ENCODE measurements around the gene LCA5.
"Not testable (repeated sequence)": the region's sequence is repeated elsewhere in the genome, so short reads cannot be mapped to it uniquely, and the experiment has no call there.

Gene LCA5

GRCh38 chr6:79455446-79455845 is 81.8 kb downstream of the LCA5 start:
- no peak for DNase-seq (ENCODE audit: insufficient read length)
- TF ChIP-seq POLR2AphosphoS5 (IDR thresholded peaks at IDR 0.05; ENCODE audit: low read depth, low read length), result no peak
- no peak for TF ChIP-seq POLR2A (IDR thresholded peaks at IDR 0.05; ENCODE audit: low read depth, low read length)
- TF ChIP-seq TAF1 (IDR thresholded peaks at IDR 0.05; ENCODE audit: borderline replicate concordance, low read depth, low read length), result no peak
- FAIRE-seq, result no peak

- TF ChIP-seq POLR2AphosphoS5 (IDR thresholded peaks at IDR 0.05; ENCODE audit: low read depth, low read length), result no peak
- TF ChIP-seq TAF1 (IDR thresholded peaks at IDR 0.05; ENCODE audit: borderline replicate concordance, low read depth, low read length), result no peak
- no peak for TF ChIP-seq POLR2A (IDR thresholded peaks at IDR 0.05; ENCODE audit: low read depth, low read length)
- DNase-seq (ENCODE audit: insufficient read length) (no peak), FAIRE-seq (no peak)
Observed at GRCh38 chr6:79453558-79454042, 83.6 kb downstream of the LCA5 start.

- TF ChIP-seq TAF1 (IDR thresholded peaks at IDR 0.05; ENCODE audit: borderline replicate concordance, low read depth, low read length), result no peak
- TF ChIP-seq POLR2A (IDR thresholded peaks at IDR 0.05; ENCODE audit: low read depth, low read length), result no peak
- no peak for TF ChIP-seq POLR2AphosphoS5 (IDR thresholded peaks at IDR 0.05; ENCODE audit: low read depth, low read length)
- FAIRE-seq (no peak), DNase-seq (ENCODE audit: insufficient read length) (no peak)
Observed at GRCh38 chr6:79450984-79451383, 86.2 kb downstream of the LCA5 start.

GRCh38 chr6:79446006-79446405 is 91.2 kb downstream of the LCA5 start:
- FAIRE-seq (no peak), DNase-seq (ENCODE audit: insufficient read length) (no peak)
- TF ChIP-seq POLR2AphosphoS5 (IDR thresholded peaks at IDR 0.05; ENCODE audit: low read depth, low read length), result no peak
- no peak for TF ChIP-seq TAF1 (IDR thresholded peaks at IDR 0.05; ENCODE audit: borderline replicate concordance, low read depth, low read length)
- TF ChIP-seq POLR2A (IDR thresholded peaks at IDR 0.05; ENCODE audit: low read depth, low read length), result no peak

- not testable (repeated sequence) for DNase-seq (ENCODE audit: insufficient read length); FAIRE-seq
Observed at GRCh38 chr6:79443876-79444275, 93.4 kb downstream of the LCA5 start.

GRCh38 chr6:79441192-79441591 is 96.0 kb downstream of the LCA5 start:
- TF ChIP-seq TAF1 (IDR thresholded peaks at IDR 0.05; ENCODE audit: borderline replicate concordance, low read depth, low read length) (no peak), POLR2A (IDR thresholded peaks at IDR 0.05; ENCODE audit: low read depth, low read length) (no peak), POLR2AphosphoS5 (IDR thresholded peaks at IDR 0.05; ENCODE audit: low read depth, low read length) (no peak)
- no peak for DNase-seq (ENCODE audit: insufficient read length)
- FAIRE-seq, result no peak

GRCh38 chr6:79440598-79440997 is 96.6 kb downstream of the LCA5 start:
- no peak for TF ChIP-seq TAF1 (IDR thresholded peaks at IDR 0.05; ENCODE audit: borderline replicate concordance, low read depth, low read length)
- no peak for TF ChIP-seq POLR2A (IDR thresholded peaks at IDR 0.05; ENCODE audit: low read depth, low read length)
- no peak for TF ChIP-seq POLR2AphosphoS5 (IDR thresholded peaks at IDR 0.05; ENCODE audit: low read depth, low read length)
- no peak for FAIRE-seq
- DNase-seq (ENCODE audit: insufficient read length), result no peak

- FAIRE-seq, result no peak
- TF ChIP-seq POLR2AphosphoS5 (IDR thresholded peaks at IDR 0.05; ENCODE audit: low read depth, low read length) (no peak), POLR2A (IDR thresholded peaks at IDR 0.05; ENCODE audit: low read depth, low read length) (no peak), TAF1 (IDR thresholded peaks at IDR 0.05; ENCODE audit: borderline replicate concordance, low read depth, low read length) (no peak)
- DNase-seq (ENCODE audit: insufficient read length), result no peak
Observed at GRCh38 chr6:79438030-79438429, 99.2 kb downstream of the LCA5 start.

- no peak for TF ChIP-seq POLR2AphosphoS5 (IDR thresholded peaks at IDR 0.05; ENCODE audit: low read depth, low read length)
- no peak for TF ChIP-seq POLR2A (IDR thresholded peaks at IDR 0.05; ENCODE audit: low read depth, low read length)
- TF ChIP-seq TAF1 (IDR thresholded peaks at IDR 0.05; ENCODE audit: borderline replicate concordance, low read depth, low read length), result no peak
- DNase-seq (ENCODE audit: insufficient read length) (no peak), FAIRE-seq (no peak)
Observed at GRCh38 chr6:79436241-79436640, 101.0 kb downstream of the LCA5 start.

- no peak for FAIRE-seq
- no peak for DNase-seq (ENCODE audit: insufficient read length)
- TF ChIP-seq POLR2AphosphoS5 (IDR thresholded peaks at IDR 0.05; ENCODE audit: low read depth, low read length), result no peak
- no peak for TF ChIP-seq TAF1 (IDR thresholded peaks at IDR 0.05; ENCODE audit: borderline replicate concordance, low read depth, low read length)
- TF ChIP-seq POLR2A (IDR thresholded peaks at IDR 0.05; ENCODE audit: low read depth, low read length), result no peak
Observed at GRCh38 chr6:79435746-79436145, 101.5 kb downstream of the LCA5 start.

Measured in GM12892 (cell line).